GM23248 (cell line): ENCODE measurements around the gene FDX1. TPM values are rescaled to one million over a fixed set of nuclear protein-coding genes. Genes with fewer than 3 reads are reported as not detected.

Experiments used
- DNase-seq: peaks from one replicate; pipeline ENCODE4 v3.0.0-alpha.2; 2015
- H2AFZ ChIP-seq: fragments of 200-600 bp; sonication (generic); 2 replicates; pipeline ENCODE4 v1.6.1; 2016; ENCODE audit warnings: antibody characterized with exemption
- H3F3A ChIP-seq: fragments of 200-600 bp; sonication (generic); 2 replicates; pipeline ENCODE4 v1.6.1; 2016; ENCODE audit warnings: mild to moderate bottlenecking, antibody characterized with exemption, mixed run types; ENCODE audit not compliant: insufficient read depth
- H3K27ac ChIP-seq: fragments of 200-600 bp; sonication (generic); 2 replicates; pipeline ENCODE4 v1.5.1; 2016; ENCODE audit warnings: mild to moderate bottlenecking
- H3K27me3 ChIP-seq: fragments of 200-600 bp; sonication (generic); replicated peaks from 2 replicates; pipeline ENCODE4 v1.6.1; 2016; ENCODE audit warnings: mild to moderate bottlenecking; ENCODE audit not compliant: insufficient read depth
- H3K36me3 ChIP-seq: fragments of 200-600 bp; sonication (generic); 2 replicates; pipeline ENCODE4 v1.6.1; 2016; ENCODE audit warnings: low read depth, mild to moderate bottlenecking
- H3K4me1 ChIP-seq: fragments of 200-600 bp; sonication (generic); 2 replicates; pipeline ENCODE4 v1.6.1; 2016; ENCODE audit warnings: mild to moderate bottlenecking; ENCODE audit not compliant: insufficient read depth
- H3K4me2 ChIP-seq: fragments of 200-600 bp; sonication (generic); one replicate; pipeline ENCODE4 v1.6.1; 2016; ENCODE audit warnings: mild to moderate bottlenecking; ENCODE audit not compliant: unreplicated experiment
- H3K4me3 ChIP-seq: fragments of 200-600 bp; sonication (generic); 2 replicates; pipeline ENCODE4 v1.5.1; 2016; ENCODE audit warnings: mild to moderate bottlenecking
- H3K79me2 ChIP-seq: fragments of 200-600 bp; sonication (generic); 2 replicates; pipeline ENCODE4 v1.6.1; 2016; ENCODE audit warnings: mild to moderate bottlenecking; ENCODE audit not compliant: insufficient read depth
- H3K9ac ChIP-seq: fragments of 200-600 bp; sonication (generic); 2 replicates; pipeline ENCODE4 v1.6.1; 2016; ENCODE audit warnings: mild to moderate bottlenecking
- H3K9me2 ChIP-seq: fragments of 200-600 bp; sonication (generic); 2 replicates; pipeline ENCODE4 v1.6.1; 2016; ENCODE audit warnings: mixed run types, mild to moderate bottlenecking, moderate library complexity; ENCODE audit not compliant: insufficient read depth
- H3K9me3 ChIP-seq: fragments of 200-600 bp; sonication (generic); one replicate; pipeline ENCODE4 v1.6.1; 2017; ENCODE audit warnings: low read depth
- H4K20me1 ChIP-seq: fragments of 200-600 bp; sonication (generic); 2 replicates; pipeline ENCODE4 v1.6.0; 2016; ENCODE audit not compliant: insufficient read depth
- EZH2 ChIP-seq: fragments of 200-600 bp; sonication (generic); IDR thresholded peaks from 2 replicates; pipeline ENCODE4 v1.6.1; 2018; ENCODE audit warnings: antibody characterized with exemption, mild to moderate bottlenecking; ENCODE audit not compliant: insufficient read depth, poor library complexity, severe bottlenecking
- EZH2phosphoT487 ChIP-seq: fragments of 200-600 bp; sonication (generic); IDR thresholded peaks from 2 replicates; pipeline ENCODE4 v1.6.1; 2018; ENCODE audit warnings: antibody characterized with exemption, moderate library complexity, mild to moderate bottlenecking, low read depth; ENCODE audit not compliant: insufficient read depth
- WGBS, 2 experiments: methylation state at CpG; one replicate each; pipeline ENCODE4 v1.1.6; 2015 to 2017; ENCODE audit warnings: low lambda C conversion rate in 2 of 2, low coverage in 1 of 2; ENCODE audit errors: missing lambda C conversion rate in 2 of 2; 5-methylcytosine and 5-hydroxymethylcytosine counted together
- in situ Hi-C: fragments of 300-500 bp; cut with MboI; formaldehyde crosslinking; loops from 2 replicates; pipeline ENCODE4 v1.15.0; 2020
- polyA plus RNA-seq: library from polyadenylated mRNA; unstranded; fragments of >200 nt; fragmentation: Nextera tagmentation; extraction: Ambion mirVana; gene quantifications from 2 replicates; pipeline ENCODE4 v1.2.1, GENCODE V29; 2016
- total RNA-seq: library from RNA; depleted of rRNA; stranded (reverse); fragments of >200 nt; shearing (Covaris generic); gene quantifications from 2 replicates; pipeline ENCODE4 v1.2.3, GENCODE V29; 2014

FDX1 gene
- total and polyA plus RNA-seq, 2 experiments from 2014 or later: 12.2 to 16.6 TPM

DNA sequence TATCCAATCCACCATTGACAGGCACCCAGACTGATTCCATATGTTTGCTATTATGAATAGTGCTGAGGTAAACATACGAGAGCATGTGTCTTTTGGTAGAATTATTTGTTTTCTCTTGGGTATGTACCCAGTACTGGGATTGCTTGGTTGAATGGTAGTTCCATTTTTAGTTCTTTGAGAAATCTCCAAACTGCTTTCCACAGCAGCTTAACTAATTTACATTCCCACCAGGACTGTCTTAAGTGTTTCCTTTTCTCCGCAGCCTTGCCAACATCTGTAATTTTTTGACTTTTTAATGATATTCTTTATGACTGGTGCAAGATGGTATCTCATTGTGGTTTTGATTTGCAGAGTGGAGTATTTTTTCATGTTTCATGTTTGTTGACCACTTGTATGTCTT is 8.3 kb downstream of the FDX1 start:
- no peak for DNase-seq
- Histone ChIP-seq H4K20me1 (0 out of 2 replicates have a peak, but pooled peaks cover 5% of the 10 kb centered on the region), H3K4me3 (no peak overlapping the region), H2AFZ (no peak overlapping the region), H3K9me2 (no peaks in the 10 kb centered on the region), H3K79me2 (peaks cover 72% of the 10 kb centered on the region), H3K4me1 (peaks cover 10% of the 10 kb centered on the region; the same call in 1 of the 2 replicates), H3K27me3 (no peaks in the 10 kb centered on the region), H3K9ac (no peak overlapping the region), H3F3A (peaks cover 4% of the 10 kb centered on the region; the same call in 1 of the 2 replicates), H3K4me2 (no peak overlapping the region), H3K9me3 (no peaks in the 10 kb centered on the region), H3K36me3 (0 out of 2 replicates have a peak, but pooled peaks cover 5% of the 10 kb centered on the region), H3K27ac (no peak overlapping the region)
- TF ChIP-seq EZH2phosphoT487 (no peak), EZH2 (no peak)
- in situ Hi-C loops: no loop called here
- WGBS, 2 experiments: 96 to 98% methylated on average over 2 of the region's 2 CpGs

DNA sequence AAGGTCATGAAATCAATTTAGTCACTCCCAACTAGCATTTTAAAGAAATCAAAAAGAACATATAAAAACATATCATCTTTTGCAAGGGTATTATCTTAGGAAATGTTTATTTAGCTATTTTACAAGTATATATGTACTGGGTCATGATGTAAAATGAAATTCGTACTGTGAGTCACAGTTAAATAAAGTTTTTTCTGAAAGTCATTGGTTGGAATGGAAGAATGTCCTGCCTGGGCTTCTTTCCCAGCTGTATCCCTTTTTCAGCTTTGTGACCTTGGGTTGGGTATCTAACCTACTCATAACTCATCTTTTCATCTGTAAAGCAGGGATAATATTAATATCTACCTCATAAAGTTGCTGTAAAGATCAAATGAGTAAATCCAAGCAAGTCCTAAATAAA is 15.7 kb downstream of the FDX1 start:
- H3K4me1 ChIP-seq: peaks cover 5% of the 10 kb centered on the region; the same call in 1 of the 2 replicates
- H3K79me2 ChIP-seq: peaks cover 19% of the 10 kb centered on the region
- H3K9me2 ChIP-seq: no peaks in the 10 kb centered on the region
- H3K36me3 ChIP-seq: peaks cover 3% of the 10 kb centered on the region; the same call in 1 of the 2 replicates
- no peaks in the 10 kb centered on the region for H3K27me3 ChIP-seq
- H3K4me2 ChIP-seq: no peak overlapping the region
- no peaks in the 10 kb centered on the region for H4K20me1 ChIP-seq
- 34 to 60% methylated on average over 1 of the region's 1 CpG for WGBS, 2 experiments
- in situ Hi-C loops: no loop called here
- H3K9me3 ChIP-seq: no peaks in the 10 kb centered on the region
- no peak overlapping the region for H2AFZ ChIP-seq
- peak; percentile 7 for DNase-seq
- no peak overlapping the region for H3K27ac ChIP-seq
- TF ChIP-seq EZH2phosphoT487 (no peak), EZH2 (no peak)
- no peak overlapping the region for H3K9ac ChIP-seq
- no peaks in the 10 kb centered on the region for H3F3A ChIP-seq
- no peak overlapping the region for H3K4me3 ChIP-seq

- no peak overlapping the region for H3K9ac ChIP-seq
- 93 to 99% methylated on average over 3 of the region's 3 CpGs for WGBS, 2 experiments
Measured at GRCh38 chr11:110446061-110446460, 16.3 kb downstream of the FDX1 start.

GRCh38 chr11:110446594-110446993 is 16.8 kb downstream of the FDX1 start:
- no peaks in the 10 kb centered on the region for H3K9me2 ChIP-seq
- H3K4me2 ChIP-seq: no peak overlapping the region
- no peaks in the 10 kb centered on the region for H3K9me3 ChIP-seq
- peaks cover 3% of the 10 kb centered on the region; the same call in 1 of the 2 replicates for H3K36me3 ChIP-seq
- 92 to 96% methylated on average over 10 of the region's 10 CpGs for WGBS, 2 experiments
- H2AFZ ChIP-seq: no peak overlapping the region
- no peaks in the 10 kb centered on the region for H3F3A ChIP-seq
- no peak for DNase-seq
- no peak overlapping the region for H3K27ac ChIP-seq
- in situ Hi-C loops: no loop called here
- H4K20me1 ChIP-seq: no peaks in the 10 kb centered on the region
- H3K27me3 ChIP-seq: no peaks in the 10 kb centered on the region
- peaks cover 9% of the 10 kb centered on the region; the same call in 1 of the 2 replicates for H3K79me2 ChIP-seq
- TF ChIP-seq EZH2phosphoT487 (no peak), EZH2 (no peak)
- H3K9ac ChIP-seq: no peak overlapping the region
- H3K4me1 ChIP-seq: peaks cover 5% of the 10 kb centered on the region; the same call in 1 of the 2 replicates
- no peak overlapping the region for H3K4me3 ChIP-seq

More at GRCh38 chr11:110446061-110446460, 16.3 kb downstream of the FDX1 start:
- TF ChIP-seq EZH2phosphoT487 (no peak), EZH2 (no peak)
- no peak for DNase-seq
- Histone ChIP-seq H3K4me3 (no peak overlapping the region), H3F3A (no peaks in the 10 kb centered on the region), H3K9me3 (no peaks in the 10 kb centered on the region), H3K4me1 (peaks cover 5% of the 10 kb centered on the region; the same call in 1 of the 2 replicates), H3K27me3 (no peaks in the 10 kb centered on the region), H4K20me1 (no peaks in the 10 kb centered on the region), H2AFZ (no peak overlapping the region), H3K27ac (no peak overlapping the region), H3K79me2 (peaks cover 13% of the 10 kb centered on the region), H3K9me2 (no peaks in the 10 kb centered on the region), H3K4me2 (no peak overlapping the region), H3K36me3 (peaks cover 3% of the 10 kb centered on the region; the same call in 1 of the 2 replicates)
- in situ Hi-C loops: no loop called here

DNA sequence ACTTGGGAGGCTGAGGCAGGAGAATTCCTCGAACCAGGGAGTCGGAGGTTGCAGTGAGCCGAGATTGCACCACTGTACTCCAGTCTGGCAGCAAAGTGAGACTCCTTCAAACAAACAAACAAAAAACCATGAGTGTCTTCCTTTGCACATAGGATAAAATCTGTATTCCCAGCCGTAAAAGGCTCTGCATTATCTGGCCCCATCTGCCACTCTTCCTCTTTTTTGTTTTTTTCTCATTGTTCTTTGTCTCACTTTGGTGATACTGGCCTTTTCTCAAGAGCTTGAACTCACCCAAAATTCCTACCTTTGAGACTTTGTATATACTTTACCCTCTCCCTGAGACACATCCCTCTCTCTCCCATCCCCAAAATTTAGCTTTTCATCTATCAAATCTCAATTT is 17.6 kb downstream of the FDX1 start:
- Histone ChIP-seq H3K4me2 (no peak overlapping the region), H3K9me3 (no peaks in the 10 kb centered on the region), H3K4me1 (peaks cover 5% of the 10 kb centered on the region; the same call in 1 of the 2 replicates), H2AFZ (no peak overlapping the region), H3K9ac (no peak overlapping the region), H3K9me2 (no peaks in the 10 kb centered on the region), H3F3A (no peaks in the 10 kb centered on the region), H3K79me2 (peaks cover 9% of the 10 kb centered on the region; the same call in 1 of the 2 replicates), H3K27ac (no peak overlapping the region), H3K4me3 (no peak overlapping the region), H3K27me3 (no peaks in the 10 kb centered on the region), H3K36me3 (peaks cover 3% of the 10 kb centered on the region; the same call in 1 of the 2 replicates), H4K20me1 (no peaks in the 10 kb centered on the region)
- in situ Hi-C loops: no loop called here
- 88 to 93% methylated on average over 4 of the region's 4 CpGs for WGBS, 2 experiments
- no peak for TF ChIP-seq EZH2phosphoT487
- no peak for TF ChIP-seq EZH2
- no peak for DNase-seq
